GM12872 (cell line): ENCODE measurements around the gene DMRTC2.

Source experiments
- TF ChIP-seq, protein P1 (sequence below): IDR thresholded peaks from 3 replicates; pipeline ENCODE4 v1.5.1; 2011; ENCODE audit warnings: low read depth, mild to moderate bottlenecking, low read length, moderate library complexity; ENCODE audit not compliant: insufficient read depth

The DMRTC2 gene

DNA sequence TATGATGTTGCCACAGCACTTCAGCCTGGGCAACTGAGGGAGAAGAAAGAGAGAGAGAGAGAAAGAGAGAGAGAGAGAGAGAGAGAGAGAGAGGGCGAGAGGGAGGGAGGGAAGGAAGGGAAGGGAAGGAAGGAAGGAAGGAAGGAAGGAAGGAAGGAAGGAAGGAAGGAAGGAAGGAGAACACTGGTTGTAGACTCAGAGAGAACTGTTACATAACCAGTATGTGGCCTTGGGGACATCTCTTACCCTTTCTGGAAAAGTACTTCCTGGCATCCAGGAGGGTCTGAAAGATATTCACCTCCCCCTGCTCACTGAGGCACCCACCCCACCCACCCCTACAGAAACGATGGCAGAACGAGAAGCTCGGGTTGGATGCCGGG, 35.5 kb downstream of the DMRTC2 start:
- TF ChIP-seq, protein P1, sequence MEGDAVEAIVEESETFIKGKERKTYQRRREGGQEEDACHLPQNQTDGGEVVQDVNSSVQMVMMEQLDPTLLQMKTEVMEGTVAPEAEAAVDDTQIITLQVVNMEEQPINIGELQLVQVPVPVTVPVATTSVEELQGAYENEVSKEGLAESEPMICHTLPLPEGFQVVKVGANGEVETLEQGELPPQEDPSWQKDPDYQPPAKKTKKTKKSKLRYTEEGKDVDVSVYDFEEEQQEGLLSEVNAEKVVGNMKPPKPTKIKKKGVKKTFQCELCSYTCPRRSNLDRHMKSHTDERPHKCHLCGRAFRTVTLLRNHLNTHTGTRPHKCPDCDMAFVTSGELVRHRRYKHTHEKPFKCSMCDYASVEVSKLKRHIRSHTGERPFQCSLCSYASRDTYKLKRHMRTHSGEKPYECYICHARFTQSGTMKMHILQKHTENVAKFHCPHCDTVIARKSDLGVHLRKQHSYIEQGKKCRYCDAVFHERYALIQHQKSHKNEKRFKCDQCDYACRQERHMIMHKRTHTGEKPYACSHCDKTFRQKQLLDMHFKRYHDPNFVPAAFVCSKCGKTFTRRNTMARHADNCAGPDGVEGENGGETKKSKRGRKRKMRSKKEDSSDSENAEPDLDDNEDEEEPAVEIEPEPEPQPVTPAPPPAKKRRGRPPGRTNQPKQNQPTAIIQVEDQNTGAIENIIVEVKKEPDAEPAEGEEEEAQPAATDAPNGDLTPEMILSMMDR = no peak

DNA sequence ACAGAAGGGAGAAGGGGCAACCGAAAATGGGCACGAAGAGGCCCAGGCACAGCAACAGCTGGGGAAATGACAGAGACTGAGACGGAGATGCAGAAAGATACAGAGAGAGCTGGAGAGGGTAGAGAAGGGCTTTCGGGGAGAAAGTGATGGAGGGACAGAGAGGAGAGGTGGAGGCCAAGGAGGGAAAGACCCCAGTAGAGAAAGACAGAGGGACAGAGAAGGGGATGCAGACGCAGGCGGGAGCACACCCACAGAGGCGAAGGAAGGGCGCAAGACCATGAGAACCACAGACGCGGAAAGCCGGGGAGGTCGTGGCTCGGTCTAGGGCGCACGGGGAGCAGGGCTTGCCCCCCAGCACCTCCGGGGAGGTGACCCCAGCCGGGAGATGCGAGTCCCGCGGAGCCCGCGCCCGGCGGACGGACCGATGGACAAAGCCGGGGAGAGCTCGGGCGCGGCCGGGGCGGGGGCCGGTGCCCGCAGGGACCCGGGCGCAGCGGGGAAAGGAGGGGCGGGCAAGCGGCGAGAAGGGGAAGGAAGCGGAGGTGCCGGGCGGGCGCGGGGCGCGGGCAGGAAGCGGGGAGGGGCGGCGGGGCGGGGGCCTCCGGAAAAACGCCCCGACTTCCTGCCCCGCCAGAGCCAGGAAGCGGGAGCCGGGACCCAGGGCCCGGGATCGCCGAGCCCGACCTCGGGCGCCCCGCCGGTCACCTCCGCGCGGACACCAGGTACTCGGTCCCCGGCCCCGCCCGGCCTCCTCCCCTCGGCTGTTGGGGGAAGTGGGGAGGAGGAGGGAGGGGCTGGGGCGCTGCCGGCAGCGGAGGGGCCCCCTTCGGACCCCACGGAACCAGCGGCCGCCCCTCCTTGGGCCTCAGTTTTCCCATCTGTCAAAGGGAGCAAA, 38.0 kb downstream of the DMRTC2 start, which contains the start of gene ARHGEF1:
TSS of gene ARHGEF1 (plus strand) at position 617 of the 895 bp plus-strand sequence. CDS start 4,899 bp downstream, outside the sequence.
- TF ChIP-seq, protein P1 = no peak

DNA sequence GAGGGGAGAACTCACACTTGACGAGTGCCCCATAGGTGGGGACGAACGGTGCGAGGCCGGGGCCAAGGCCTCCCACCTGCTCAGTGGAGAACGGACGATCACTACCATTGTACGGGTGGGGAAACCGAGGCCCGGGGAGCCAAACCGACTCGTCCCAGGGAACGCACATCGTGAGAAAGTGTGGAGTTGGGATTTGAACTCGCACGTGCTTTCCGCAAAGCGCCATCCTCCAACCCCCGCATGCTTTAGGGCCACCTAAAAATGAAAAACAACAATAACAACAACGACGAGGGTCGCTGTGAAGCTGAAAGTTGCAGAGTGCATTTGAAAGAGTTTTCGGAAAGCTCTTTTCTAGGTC, 38.6 kb downstream of the DMRTC2 start:
- TF ChIP-seq, protein P1 = no peak

DNA sequence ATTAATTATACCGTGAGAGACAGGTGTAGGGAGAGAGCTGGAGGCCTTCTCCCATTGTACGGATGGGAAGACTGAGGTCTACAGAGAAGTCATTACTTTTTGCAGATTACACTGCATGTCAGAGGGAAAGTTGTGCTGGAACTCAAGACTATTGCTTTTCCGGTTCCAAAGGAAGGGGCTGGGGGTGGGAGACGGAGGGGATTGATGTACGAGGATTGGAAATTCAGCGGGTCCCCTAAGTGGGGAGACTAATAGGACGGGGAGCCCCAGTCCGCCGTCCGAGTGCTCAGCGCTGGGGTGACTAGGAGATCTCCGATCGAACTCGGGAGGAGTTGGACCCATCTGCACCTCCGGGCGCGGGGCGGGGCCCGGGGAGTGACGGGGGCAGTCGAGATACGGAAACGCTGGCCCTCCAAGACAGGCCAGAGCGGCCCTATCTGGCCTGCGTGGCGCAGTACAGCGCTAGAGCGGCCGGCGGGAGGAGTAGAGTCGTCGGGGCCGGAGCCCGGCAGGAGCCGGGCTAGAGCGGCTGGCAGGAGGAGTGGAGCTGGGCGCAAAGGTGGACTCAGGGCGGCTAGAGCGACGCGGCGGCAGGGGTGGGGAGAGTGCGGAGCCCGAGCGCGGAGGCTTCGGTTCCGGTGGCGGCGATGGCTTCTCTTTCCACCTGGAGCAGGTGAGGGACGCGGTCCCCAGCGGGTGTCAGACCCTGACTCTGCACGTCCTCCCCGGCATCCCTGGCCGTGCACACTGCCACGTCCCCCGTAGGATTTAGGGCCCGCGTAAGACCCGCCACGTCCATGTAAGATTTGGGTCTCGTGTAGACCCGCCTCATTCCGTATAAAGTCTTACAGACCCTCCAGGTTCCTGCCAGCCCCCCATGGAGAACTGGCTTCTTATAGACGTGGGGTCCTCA, 39.2 kb downstream of the DMRTC2 start:
- TF ChIP-seq, protein P1 = no peak

DNA sequence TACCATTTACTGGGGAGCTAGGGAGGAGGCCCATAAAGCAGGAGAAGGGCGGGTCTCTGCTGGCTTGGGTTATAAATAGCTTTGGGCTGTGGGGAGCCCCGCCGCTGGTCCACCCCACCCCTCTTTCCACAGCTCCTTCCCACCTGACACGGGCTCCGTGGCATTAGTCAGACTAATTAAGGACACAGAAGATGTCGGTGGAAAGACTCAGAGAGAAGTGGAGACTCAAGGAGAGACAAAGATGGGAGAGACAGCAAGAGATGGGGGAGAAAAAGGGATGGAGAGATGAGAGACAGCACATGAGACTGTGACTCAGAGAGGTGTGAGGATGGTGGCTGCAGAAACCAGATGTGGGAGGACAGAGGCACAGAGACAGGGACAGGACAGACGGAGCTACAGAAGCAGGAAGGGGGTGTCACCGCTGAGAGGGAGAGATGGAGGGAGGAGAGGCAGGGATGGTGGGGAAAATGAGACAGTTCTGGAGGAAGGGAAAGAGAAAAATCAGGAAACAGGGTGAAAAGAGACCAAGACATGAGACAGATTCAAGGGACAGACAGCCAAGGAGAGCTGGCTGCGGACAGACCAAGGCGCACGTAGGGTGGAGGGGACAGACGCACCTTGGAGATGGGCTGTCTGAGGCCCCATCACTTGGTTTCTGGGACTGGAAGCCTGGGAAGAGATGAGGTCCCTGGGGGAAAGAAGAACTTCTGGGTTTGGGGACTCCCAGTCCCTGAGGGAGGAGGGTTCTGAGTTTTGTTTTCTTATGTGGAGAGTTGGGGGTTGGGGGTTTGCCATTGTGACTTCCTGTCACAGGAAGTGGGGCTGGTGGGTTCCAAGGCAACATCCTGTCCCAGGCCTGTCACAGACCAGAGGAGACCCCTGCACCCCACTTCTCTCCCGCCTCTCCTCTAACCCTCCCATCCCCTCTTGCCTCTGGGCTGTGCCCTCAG, 42.2 kb downstream of the DMRTC2 start:
- TF ChIP-seq, protein P1 = no peak

DNA sequence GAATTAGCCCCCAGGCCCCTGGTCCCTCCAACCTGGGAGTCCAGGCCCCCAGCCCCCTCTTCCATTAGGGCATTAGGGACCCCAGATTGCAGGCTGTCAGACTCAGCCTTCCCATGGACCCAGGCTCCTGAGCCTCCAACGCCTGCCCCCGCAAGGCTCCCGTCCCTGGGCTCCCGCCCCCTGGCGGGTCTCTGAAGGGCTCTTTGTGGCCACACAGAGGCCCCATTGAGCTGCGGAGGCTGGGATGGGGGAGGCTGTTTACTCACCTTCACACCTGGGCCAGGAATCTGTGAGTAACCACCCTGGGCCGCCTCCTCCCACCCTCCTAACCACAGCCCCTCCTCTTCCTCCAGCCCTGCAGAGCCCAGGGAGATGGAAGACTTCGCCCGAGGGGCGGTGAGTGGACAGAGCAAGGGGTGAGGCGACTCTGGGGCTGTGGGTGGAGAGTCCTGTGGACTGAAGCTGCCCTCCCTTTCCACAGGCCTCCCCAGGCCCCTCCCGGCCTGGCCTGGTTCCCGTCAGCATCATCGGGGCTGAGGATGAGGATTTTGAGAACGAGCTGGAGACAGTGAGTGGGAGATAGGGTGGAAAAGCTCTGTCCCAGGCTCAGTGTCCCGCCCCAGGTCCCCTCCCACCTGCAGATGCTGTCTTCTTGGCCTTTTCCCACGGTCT, 43.0 kb downstream of the DMRTC2 start:
- TF ChIP-seq, protein P1 = peak; percentile 54
